Astrocyte of the spinal cord (primary cell): ENCODE results near the gene PACRG.

Source experiments
- DNase-seq: peaks from one replicate; pipeline ENCODE4 v3.0.0; 2011; ENCODE audit warnings: low read depth, low spot score
- H3K4me3 ChIP-seq: 2 replicates; pipeline ENCODE4 v1.5.1; 2011; ENCODE audit warnings: low read depth, mild to moderate bottlenecking, low read length, moderate library complexity
- in situ Hi-C: cut with HindIII; loops from 2 replicates; pipeline ENCODE4 v1.10.0; 2017; ENCODE audit warnings: low sequenced_read_pairs
- TF ChIP-seq, protein P1 (sequence below): IDR thresholded peaks from 2 replicates; pipeline ENCODE4 v1.5.1; 2012; ENCODE audit warnings: low read depth, mild to moderate bottlenecking, low read length, inconsistent platforms

Gene PACRG

DNA sequence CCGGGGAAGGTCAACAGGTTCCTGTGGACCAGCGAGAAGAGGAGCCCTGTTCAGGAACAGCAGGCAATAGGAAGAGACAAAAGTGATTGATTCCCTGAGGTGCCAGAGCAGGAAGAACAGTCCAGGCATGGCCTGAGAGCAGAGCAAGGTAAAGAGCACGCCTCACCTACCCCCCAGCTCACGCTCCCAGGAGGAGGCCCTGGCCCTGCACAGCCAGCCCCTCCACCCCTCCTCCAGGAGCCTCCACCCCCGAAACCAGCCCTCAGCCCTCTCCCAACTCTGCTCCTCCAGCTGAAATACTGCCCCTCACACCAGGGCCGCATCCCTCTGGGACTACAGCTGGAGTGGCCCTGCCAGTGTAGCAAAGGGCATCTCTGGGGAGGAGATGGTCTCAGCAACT is 504.9 kb downstream of the PACRG start:
- in situ Hi-C loops: no loop called here
- TF ChIP-seq, protein P1, sequence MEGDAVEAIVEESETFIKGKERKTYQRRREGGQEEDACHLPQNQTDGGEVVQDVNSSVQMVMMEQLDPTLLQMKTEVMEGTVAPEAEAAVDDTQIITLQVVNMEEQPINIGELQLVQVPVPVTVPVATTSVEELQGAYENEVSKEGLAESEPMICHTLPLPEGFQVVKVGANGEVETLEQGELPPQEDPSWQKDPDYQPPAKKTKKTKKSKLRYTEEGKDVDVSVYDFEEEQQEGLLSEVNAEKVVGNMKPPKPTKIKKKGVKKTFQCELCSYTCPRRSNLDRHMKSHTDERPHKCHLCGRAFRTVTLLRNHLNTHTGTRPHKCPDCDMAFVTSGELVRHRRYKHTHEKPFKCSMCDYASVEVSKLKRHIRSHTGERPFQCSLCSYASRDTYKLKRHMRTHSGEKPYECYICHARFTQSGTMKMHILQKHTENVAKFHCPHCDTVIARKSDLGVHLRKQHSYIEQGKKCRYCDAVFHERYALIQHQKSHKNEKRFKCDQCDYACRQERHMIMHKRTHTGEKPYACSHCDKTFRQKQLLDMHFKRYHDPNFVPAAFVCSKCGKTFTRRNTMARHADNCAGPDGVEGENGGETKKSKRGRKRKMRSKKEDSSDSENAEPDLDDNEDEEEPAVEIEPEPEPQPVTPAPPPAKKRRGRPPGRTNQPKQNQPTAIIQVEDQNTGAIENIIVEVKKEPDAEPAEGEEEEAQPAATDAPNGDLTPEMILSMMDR: no peak
- no peak overlapping the region for H3K4me3 ChIP-seq
- no peak for DNase-seq

DNA sequence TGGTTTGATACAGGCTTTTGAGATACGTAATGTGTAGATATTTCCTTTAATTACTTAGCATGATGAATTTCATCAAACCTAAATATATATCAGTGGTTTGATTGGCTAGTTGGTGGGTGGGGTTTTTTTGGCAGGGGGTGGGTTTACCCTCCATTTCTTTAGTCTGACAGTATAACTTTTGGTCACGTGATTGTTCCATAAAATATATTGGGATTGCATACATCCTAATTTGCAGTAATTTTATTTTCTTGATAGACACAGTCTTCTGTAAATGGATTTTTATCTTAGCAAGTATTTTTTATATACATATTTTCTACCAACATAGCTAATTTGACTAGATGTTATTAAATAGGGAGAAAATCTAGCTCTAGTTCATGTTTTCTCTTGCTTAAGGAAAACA is 509.3 kb downstream of the PACRG start:
- in situ Hi-C loops: no loop called here
- DNase-seq: no peak
- TF ChIP-seq, protein P1: no peak

DNA sequence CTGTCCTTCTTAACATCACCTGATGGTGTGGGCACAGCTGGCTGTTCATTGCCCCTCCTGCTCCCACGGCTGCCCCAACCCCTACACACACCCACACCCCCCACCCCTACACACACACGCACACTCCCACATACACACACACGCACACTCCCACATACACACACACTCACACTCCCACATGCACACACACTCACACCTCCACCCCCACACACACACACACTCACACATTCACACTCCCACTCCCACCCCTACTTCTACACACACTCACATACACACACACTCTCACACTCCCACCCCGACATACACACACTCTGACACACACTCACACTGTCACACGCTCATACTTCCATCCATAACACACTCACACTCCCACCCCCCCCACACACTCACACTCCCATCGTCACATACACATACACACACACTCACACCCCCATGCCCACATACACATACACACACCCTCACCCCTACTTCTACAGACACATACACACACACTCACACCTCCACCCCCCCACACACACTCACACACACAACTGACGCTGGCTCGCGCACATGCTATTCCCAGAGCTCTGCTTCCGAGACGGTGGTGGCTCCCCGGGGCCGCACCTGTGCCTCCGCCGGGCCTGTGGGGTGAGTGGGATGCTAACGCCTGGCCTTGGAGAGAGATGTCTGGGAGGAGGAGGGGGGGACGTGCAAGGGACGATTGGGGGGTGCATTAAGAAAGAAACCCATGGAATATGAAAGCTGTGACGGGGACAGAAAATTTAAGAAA is 512.0 kb downstream of the PACRG start:
- H3K4me3 ChIP-seq: no peak overlapping the region
- in situ Hi-C loops: no loop called here
- TF ChIP-seq, protein P1: no peak
- DNase-seq: no peak

More for the DNA sequence above, 509.3 kb downstream of the PACRG start:
- no peak overlapping the region for H3K4me3 ChIP-seq

DNA sequence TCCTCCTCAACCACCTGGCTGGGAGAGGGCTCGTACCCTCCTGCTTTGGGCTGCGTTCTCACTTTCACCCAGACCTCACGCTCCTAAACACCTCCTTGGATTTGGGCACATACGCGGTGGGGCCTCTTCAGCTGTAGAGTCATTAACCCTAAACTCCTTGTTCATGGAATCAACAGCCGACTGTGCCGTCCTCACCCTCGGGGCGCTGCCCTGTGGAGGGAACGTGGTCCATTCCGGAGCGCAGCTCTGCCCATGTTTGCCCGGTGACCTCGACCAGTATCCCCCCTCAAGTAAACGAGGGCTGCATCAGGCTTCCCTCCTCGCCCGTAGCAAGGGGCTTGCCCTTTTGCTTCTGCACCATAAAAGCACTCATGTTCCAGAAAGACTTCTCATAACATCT is 512.8 kb downstream of the PACRG start:
- H3K4me3 ChIP-seq: no peak overlapping the region
- in situ Hi-C loops: no loop called here
- DNase-seq: no peak
- TF ChIP-seq, protein P1: no peak

DNA sequence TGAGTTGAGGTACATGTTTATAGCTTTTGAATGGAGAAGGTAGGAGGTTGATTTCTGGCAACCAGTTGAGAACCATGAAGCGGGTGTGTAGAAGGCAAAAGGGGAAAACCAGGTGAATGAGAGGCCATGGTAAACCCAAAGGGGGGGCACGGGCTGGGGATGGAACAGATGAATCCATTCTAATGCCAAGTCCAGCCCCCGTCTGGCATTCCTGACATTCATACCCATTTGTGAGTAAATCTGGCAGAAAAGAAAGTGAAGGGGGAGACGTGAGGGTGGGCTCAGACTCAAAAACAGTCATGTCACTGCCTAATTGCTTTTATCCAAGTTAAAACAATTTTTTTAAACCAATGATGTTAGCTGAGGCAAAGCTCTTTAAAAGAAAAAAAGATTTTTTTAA is 513.9 kb downstream of the PACRG start:
- in situ Hi-C loops: no loop called here
- H3K4me3 ChIP-seq: no peak overlapping the region
- TF ChIP-seq, protein P1: no peak
- no peak for DNase-seq

DNA sequence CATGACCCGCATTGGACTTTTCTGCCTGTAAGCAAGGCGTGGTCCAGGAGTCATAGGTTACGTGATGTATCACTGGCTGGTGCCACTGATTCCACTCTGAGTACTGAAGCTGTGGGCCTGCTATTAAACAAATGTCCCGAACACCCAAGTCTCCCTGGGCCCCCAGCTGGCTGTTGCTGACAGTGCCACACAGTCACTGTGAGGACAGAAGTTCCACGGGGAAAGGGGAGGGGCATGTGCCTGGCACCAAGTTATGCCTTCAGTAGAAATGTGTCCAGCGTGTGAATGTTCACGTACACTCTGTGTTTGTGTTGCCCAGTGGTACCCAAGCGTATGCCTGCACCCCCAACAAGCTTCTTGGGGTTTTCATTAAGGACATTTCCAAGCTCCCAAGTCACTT is 515.3 kb downstream of the PACRG start:
- TF ChIP-seq, protein P1: no peak
- in situ Hi-C loops: no loop called here
- DNase-seq: no peak
- H3K4me3 ChIP-seq: no peak overlapping the region
